Measurements from ENCODE around the gene CMSS1.

GRCh38 chr3:100216713-100217112, 399.1 kb downstream of the CMSS1 start:
- TF ChIP-seq CTCF (IDR thresholded peaks at IDR 0.05) (no peak), EZH2 (IDR thresholded peaks at IDR 0.05) (no peak), EZH2phosphoT487 (IDR thresholded peaks at IDR 0.05) (no peak)

All from neural progenitor cell (in vitro differentiated cells).